H1 (cell line): ENCODE measurements around the gene MDM1. TPM values are rescaled to one million over a fixed set of nuclear protein-coding genes. Genes with fewer than 3 reads are reported as not detected.

Source experiments
- CTCF ChIA-PET: fragments of 300-600 bp; sonication (Branson Sonifier 250); formaldehyde crosslinking; loops from one replicate; lab custom pipeline; 2021; ENCODE audit not compliant: partially characterized antibody; lab: Charles Lee
- POLR2A ChIA-PET: fragments of 300-600 bp; sonication (Branson Sonifier 250); formaldehyde crosslinking; loops from one replicate; lab custom pipeline; 2021; ENCODE audit warnings: inconsistent platforms; ENCODE audit not compliant: partially characterized antibody; lab: Charles Lee
- DNase-seq, 2 experiments: peaks; one replicate each; pipeline versions ENCODE4 v3.0.0 to v3.0.0-alpha.2; 2010 to 2022; ENCODE audit warnings: low spot score in 2 of 2, low read depth in 1 of 2, mixed read lengths in 1 of 2
- FAIRE-seq: peaks from 2 replicates; lab custom pipeline; 2011; peaks lifted over from hg19 to GRCh38; lab: Jason Lieb, UNC
- H2AFZ ChIP-seq: 2 replicates; pipeline ENCODE4 v1.8.1; 2012; ENCODE audit warnings: low read length, inconsistent platforms
- H2AK5ac ChIP-seq: 2 replicates; pipeline ENCODE4 v1.6.1; 2013; ENCODE audit warnings: low read depth, low read length
- H2BK120ac ChIP-seq: replicated peaks from 2 replicates; pipeline ENCODE3; 2013; ENCODE audit warnings: low read depth, low read length, inconsistent platforms
- H2BK12ac ChIP-seq: 2 replicates; pipeline ENCODE4 v1.6.1; 2013; ENCODE audit warnings: low read depth, low read length
- H2BK15ac ChIP-seq: 2 replicates; pipeline ENCODE4 v1.6.1; 2013; ENCODE audit warnings: low read length
- H2BK20ac ChIP-seq: 2 replicates; pipeline ENCODE4 v1.6.1; 2013; ENCODE audit warnings: low read length
- H2BK5ac ChIP-seq: 2 replicates; pipeline ENCODE4 v1.6.1; 2013; ENCODE audit warnings: low read depth, low read length
- H3K14ac ChIP-seq: 2 replicates; pipeline ENCODE4 v1.6.1; 2013; ENCODE audit warnings: inconsistent platforms; ENCODE audit not compliant: insufficient read length
- H3K18ac ChIP-seq: 2 replicates; pipeline ENCODE4 v1.6.1; 2013; ENCODE audit warnings: low read length; ENCODE audit errors: extremely low read depth
- H3K23ac ChIP-seq: 2 replicates; pipeline ENCODE4 v1.6.1; 2013; ENCODE audit warnings: inconsistent platforms; ENCODE audit not compliant: insufficient read length
- H3K23me2 ChIP-seq: 2 replicates; pipeline ENCODE4 v1.6.1; 2013; ENCODE audit warnings: low read depth, low read length
- H3K27ac ChIP-seq: 2 replicates; pipeline ENCODE4 v1.6.1; 2011; ENCODE audit warnings: low read depth, low read length, inconsistent platforms
- H3K27me3 ChIP-seq, 4 experiments: replicated peaks in 1 of 4; 1 replicate in 1 of 4; 2 replicates in 3 of 4; pipeline versions ENCODE4 v1.6.1 to v1.8.1; 2011 to 2013; ENCODE audit warnings: low read length in 3 of 4, mild to moderate bottlenecking in 3 of 4, inconsistent platforms in 2 of 4, mixed read lengths in 2 of 4, moderate library complexity in 1 of 4; ENCODE audit not compliant: control insufficient read depth in 3 of 4, insufficient read depth in 3 of 4; ENCODE audit errors: extremely low read depth in 1 of 4
- H3K36me3 ChIP-seq, 4 experiments: 2 replicates each; pipeline versions ENCODE4 v1.6.1 to v1.8.1; 2011 to 2013; ENCODE audit warnings: mild to moderate bottlenecking in 4 of 4, low read length in 3 of 4, moderate library complexity in 2 of 4, control low read depth in 1 of 4, inconsistent platforms in 1 of 4; ENCODE audit not compliant: insufficient read depth in 4 of 4, control insufficient read depth in 2 of 4
- H3K4ac ChIP-seq: replicated peaks from 2 replicates; pipeline ENCODE3; 2013; ENCODE audit warnings: low read length, low read depth, mixed read lengths, inconsistent platforms; ENCODE audit not compliant: insufficient read length
- H3K4me1 ChIP-seq, 4 experiments: replicated peaks in 1 of 4; 1 replicate in 1 of 4; 2 replicates in 3 of 4; pipeline versions ENCODE4 v1.6.1 to v1.8.1; 2011 to 2013; ENCODE audit warnings: low read length in 3 of 4, inconsistent platforms in 2 of 4, mixed read lengths in 1 of 4; ENCODE audit not compliant: insufficient read depth in 4 of 4, control insufficient read depth in 3 of 4
- H3K4me2 ChIP-seq, 2 experiments: 2 replicates each; pipeline versions ENCODE4 v1.6.1 to v1.8.1; 2011 to 2013; ENCODE audit warnings: low read depth in 2 of 2, low read length in 2 of 2, control low read depth in 1 of 2, inconsistent platforms in 1 of 2, mild to moderate bottlenecking in 1 of 2; ENCODE audit not compliant: insufficient read depth in 1 of 2
- H3K4me3 ChIP-seq, 4 experiments: fragments of 200-600, 300-600 bp in 1 of 4; sonication (generic), shearing (Covaris generic), sonication (Bioruptor Twin) in 1 of 4; 2 replicates each; pipeline versions ENCODE4 v1.5.1 to v1.8.1; 2011 to 2016; ENCODE audit warnings: low read length in 4 of 4, low read depth in 3 of 4, control low read depth in 2 of 4, inconsistent platforms in 2 of 4, mild to moderate bottlenecking in 2 of 4, mixed read lengths in 1 of 4, moderate library complexity in 1 of 4; ENCODE audit not compliant: insufficient read depth in 2 of 4; ENCODE audit errors: extremely low read depth in 1 of 4
- H3K56ac ChIP-seq: replicated peaks from 2 replicates; pipeline ENCODE3; 2013; ENCODE audit warnings: low read depth, mild to moderate bottlenecking, mixed read lengths, low read length, inconsistent platforms; ENCODE audit not compliant: insufficient read length
- H3K79me1 ChIP-seq: 2 replicates; pipeline ENCODE4 v1.6.1; 2013; ENCODE audit warnings: low read depth, low read length, control low read depth
- H3K79me2 ChIP-seq, 2 experiments: 2 replicates each; pipeline versions ENCODE4 v1.6.1 to v1.8.1; 2012 to 2013; ENCODE audit warnings: low read length in 2 of 2, mild to moderate bottlenecking in 2 of 2, inconsistent platforms in 1 of 2; ENCODE audit not compliant: insufficient read depth in 2 of 2, control insufficient read depth in 1 of 2
- H3K9ac ChIP-seq, 4 experiments: replicated peaks in 1 of 4; 1 replicate in 1 of 4; 2 replicates in 3 of 4; pipeline versions ENCODE4 v1.6.1 to v1.8.1; 2011 to 2013; ENCODE audit warnings: low read depth in 3 of 4, low read length in 3 of 4, control low read depth in 2 of 4, mild to moderate bottlenecking in 2 of 4, moderate library complexity in 2 of 4, inconsistent platforms in 1 of 4; ENCODE audit errors: extremely low read depth in 1 of 4
- H3K9me3 ChIP-seq, 2 experiments: 2 replicates each; pipeline versions ENCODE4 v1.6.1 to v1.8.1; 2012 to 2013; ENCODE audit warnings: mild to moderate bottlenecking in 2 of 2, moderate library complexity in 2 of 2, control low read depth in 1 of 2, inconsistent platforms in 1 of 2, low read depth in 1 of 2, low read length in 1 of 2, mixed read lengths in 1 of 2; ENCODE audit not compliant: insufficient read depth in 2 of 2
- H4K20me1 ChIP-seq, 2 experiments: replicated peaks in 1 of 2; 2 replicates each; pipeline versions ENCODE3 to v1.8.1; 2011 to 2013; ENCODE audit warnings: inconsistent platforms in 2 of 2, low read length in 2 of 2, mild to moderate bottlenecking in 1 of 2; ENCODE audit not compliant: insufficient read depth in 2 of 2, control insufficient read depth in 1 of 2
- H4K5ac ChIP-seq: 2 replicates; pipeline ENCODE4 v1.6.1; 2013; ENCODE audit warnings: low read length, low read depth, mixed read lengths, inconsistent platforms; ENCODE audit not compliant: insufficient read length
- H4K8ac ChIP-seq: 2 replicates; pipeline ENCODE4 v1.8.0; 2013; ENCODE audit warnings: mild to moderate bottlenecking, moderate library complexity, low read length, inconsistent platforms; ENCODE audit not compliant: insufficient read depth; ENCODE audit errors: extremely low read depth
- H4K91ac ChIP-seq: replicated peaks from 2 replicates; pipeline ENCODE3; 2013; ENCODE audit warnings: low read length, mixed read lengths, inconsistent platforms; ENCODE audit not compliant: insufficient read length
- NANOG ChIP-seq: IDR thresholded peaks from 2 replicates; pipeline ENCODE4 v1.6.1; 2011; ENCODE audit warnings: low read length, low read depth, mild to moderate bottlenecking, inconsistent platforms; ENCODE audit not compliant: insufficient read depth, poor library complexity, severe bottlenecking
- WGBS, 2 experiments: shearing (Covaris generic) in 1 of 2; methylation state at CpG; one replicate each; pipeline versions ENCODE4 v1.1.6 to v1.1.7; 2013 to 2015; ENCODE audit warnings: low lambda C conversion rate in 2 of 2, mixed read lengths in 2 of 2, inconsistent platforms in 1 of 2, low coverage in 1 of 2, missing lambda C conversion rate in 1 of 2; ENCODE audit not compliant: insufficient replicate concordance in 2 of 2, insufficient coverage in 1 of 2, insufficient read length in 1 of 2; ENCODE audit errors: extremely low coverage in 1 of 2, missing lambda C conversion rate in 1 of 2; 5-methylcytosine and 5-hydroxymethylcytosine counted together
- polyA plus RNA-seq, 7 experiments: library from polyadenylated mRNA; depleted of rRNA in 3 of 7; stranded (reverse) in 5 of 7; unstranded in 2 of 7; fragments of >200 nt in 5 of 7; fragments of 200-250 nt in 2 of 7; gene quantifications; 1 replicate in 5 of 7; 2 replicates in 1 of 7; 4 replicates in 1 of 7; pipeline versions ENCODE4 v1.2.1 to v1.2.3, GENCODE V29; 2011 to 2013; ENCODE audit warnings: missing spikeins in 2 of 7, mixed read lengths in 2 of 7
- total RNA-seq: library from RNA; stranded (reverse); fragmentation: NEBNext Ultra II Directional; extraction: Animal tissue kit (Norgen Biotek cat#: 25700); gene quantifications from 2 replicates; pipeline ENCODE4 v1.2.1, GENCODE V29; 2021

The MDM1 gene
- total and polyA plus RNA-seq, 2 of the 8 experiments (the other 6 are each of a cell fraction or from before 2014, with no cell fraction given), result 3.1 to 10.7 TPM

- ChIA-PET CTCF (interaction anchor here (1.6 to 1.9 kb wide), 2 partner anchors 10 to 119 kb away, joined by 5 to 9 read pairs; partner anchors contain the start of gene MDM1), POLR2A (interaction anchor here (0.9 to 1.4 kb wide), 3 partner anchors 10 to 404 kb away, joined by 3 read pairs; partner anchors contain the start of genes MDM1, RAP1B and SLC35E3)
- no peak for FAIRE-seq
- Histone ChIP-seq H3K4me3 (no peak overlapping the region), H2BK20ac (no peak overlapping the region), H3K27ac (no peak overlapping the region), H3K18ac (no peak overlapping the region), H3K4me2 (no peak overlapping the region), H2AK5ac (no peak overlapping the region), H3K79me2 (no peaks in the 10 kb centered on the region), H3K23me2 (no peaks in the 10 kb centered on the region), H2BK15ac (no peak overlapping the region), H2BK120ac (no peak overlapping the region), H3K56ac (no peak overlapping the region), H2AFZ (no peak overlapping the region), H4K20me1 (no peaks in the 10 kb centered on the region), H4K91ac (no peak overlapping the region), H3K79me1 (no peaks in the 10 kb centered on the region), H3K4me1 (peaks cover 0 to 5% (median 3%) of the 10 kb centered on the region in 4 experiments; a peak in 4 of 7 replicates), H4K8ac (no peak overlapping the region), H3K9me3 (no peaks in the 10 kb centered on the region)
- no peak for TF ChIP-seq NANOG
- TF ChIP-seq, all 59 proteins: peak for 0
- WGBS, 2 experiments, result 96% methylated on average over 2 of the region's 2 CpGs; no CpG with 5 or more reads in 1 of the 2 experiments
- no peak overlapping the region for H2BK5ac ChIP-seq
- H3K4ac ChIP-seq, result no peak overlapping the region
- peaks cover 0 to 3% (median 0%) of the 10 kb centered on the region in 4 experiments; a peak in 1 of 7 replicates for H3K27me3 ChIP-seq
- no peak overlapping the region for H4K5ac ChIP-seq
- H3K9ac ChIP-seq, result no peak overlapping the region
- H2BK12ac ChIP-seq, result no peak overlapping the region
- H3K36me3 ChIP-seq, result no peaks in the 10 kb centered on the region
- no peak overlapping the region for H3K14ac ChIP-seq
- no peak for DNase-seq
- no peak overlapping the region for H3K23ac ChIP-seq
Observed at GRCh38 chr12:68341822-68342221, 9.7 kb upstream of the MDM1 start.
